GM19023 (cell line): ENCODE data around the gene CCS.
"Not testable (repeated sequence)": the region's sequence is repeated elsewhere in the genome, so short reads cannot be mapped to it uniquely, and the experiment has no call there.

Experiments used
- ATAC-seq: cut with Tn5 transposase; IDR thresholded peaks from one replicate; pipeline ENCODE4 v1.9.1; 2021; ENCODE audit warnings: mild to moderate bottlenecking, moderate library complexity; ENCODE audit not compliant: unreplicated experiment

Gene CCS

DNA sequence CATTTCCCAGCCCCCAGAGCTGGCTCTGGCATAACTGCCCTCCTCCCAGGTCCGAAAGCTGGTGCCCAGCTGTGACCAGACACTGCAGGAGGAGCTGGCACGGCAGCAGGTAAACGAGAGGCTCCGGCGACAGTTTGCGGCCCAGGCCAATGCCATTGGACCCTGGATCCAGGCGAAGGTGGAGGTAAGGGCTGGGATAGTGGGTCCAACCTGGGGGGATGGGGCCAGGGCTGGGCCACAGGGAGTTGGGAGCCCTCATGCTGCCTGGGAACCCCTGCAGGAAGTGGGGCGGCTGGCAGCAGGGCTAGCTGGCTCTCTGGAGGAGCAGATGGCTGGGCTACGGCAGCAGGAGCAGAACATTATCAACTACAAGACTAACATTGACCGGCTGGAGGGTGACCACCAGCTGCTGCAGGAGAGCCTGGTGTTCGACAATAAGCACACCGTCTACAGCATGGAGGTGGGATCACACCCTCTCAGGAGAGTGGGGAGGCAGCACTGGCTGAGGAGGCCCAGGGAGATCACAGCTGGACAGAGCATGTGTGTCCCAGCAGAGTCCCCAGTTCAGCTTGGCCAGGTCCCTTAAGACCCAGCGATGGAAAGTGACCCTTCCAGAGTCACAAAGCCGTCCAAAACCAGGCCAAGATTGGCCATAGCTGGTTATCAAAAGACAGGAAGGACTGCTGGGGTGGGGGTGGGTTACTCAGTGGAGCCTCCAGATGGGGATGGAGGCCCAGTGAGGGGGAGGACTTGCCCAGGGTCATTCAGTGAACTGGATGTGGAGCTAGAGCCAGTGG lies 31.6 kb upstream of the CCS start:
- no peak for ATAC-seq

DNA sequence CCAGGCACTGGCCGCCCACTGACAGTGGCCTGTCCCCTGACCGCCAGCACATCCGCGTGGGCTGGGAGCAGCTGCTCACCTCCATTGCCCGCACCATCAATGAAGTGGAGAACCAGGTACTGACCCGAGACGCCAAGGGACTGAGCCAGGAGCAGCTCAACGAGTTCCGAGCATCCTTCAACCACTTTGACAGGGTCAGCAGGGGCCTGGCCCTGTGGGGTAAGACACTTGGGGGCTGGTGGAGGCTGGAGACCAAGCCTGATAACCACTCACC lies 31.1 kb upstream of the CCS start:
- ATAC-seq, result no peak

- ATAC-seq, result no peak
Measured at GRCh38 chr11:66562275-66562674, 30.7 kb upstream of the CCS start.

- no peak for ATAC-seq
Measured at GRCh38 chr11:66562907-66563583, 29.9 kb upstream of the CCS start.

DNA sequence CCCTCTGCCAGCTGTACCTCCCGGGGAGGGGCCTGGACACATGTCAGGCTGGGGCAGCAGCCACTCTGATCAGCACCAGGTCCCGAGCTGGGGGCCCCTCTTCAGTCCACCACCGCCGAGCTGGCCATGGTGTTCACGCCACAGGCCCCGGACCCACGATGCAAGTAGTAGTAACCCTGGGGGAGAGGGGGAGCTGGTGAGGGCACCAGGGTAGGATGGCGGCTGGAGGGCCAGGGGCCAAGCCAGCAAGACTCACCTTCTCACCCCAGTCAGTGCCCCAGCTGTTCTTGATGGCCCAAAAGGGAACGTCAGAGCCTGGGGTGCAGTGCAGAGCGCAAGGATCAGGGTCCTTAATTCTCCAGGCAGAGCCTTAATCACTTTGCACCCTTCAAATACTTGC lies 29.2 kb upstream of the CCS start:
- no peak for ATAC-seq

GRCh38 chr11:66564538-66564937 lies 28.4 kb upstream of the CCS start:
- ATAC-seq, result no peak

DNA sequence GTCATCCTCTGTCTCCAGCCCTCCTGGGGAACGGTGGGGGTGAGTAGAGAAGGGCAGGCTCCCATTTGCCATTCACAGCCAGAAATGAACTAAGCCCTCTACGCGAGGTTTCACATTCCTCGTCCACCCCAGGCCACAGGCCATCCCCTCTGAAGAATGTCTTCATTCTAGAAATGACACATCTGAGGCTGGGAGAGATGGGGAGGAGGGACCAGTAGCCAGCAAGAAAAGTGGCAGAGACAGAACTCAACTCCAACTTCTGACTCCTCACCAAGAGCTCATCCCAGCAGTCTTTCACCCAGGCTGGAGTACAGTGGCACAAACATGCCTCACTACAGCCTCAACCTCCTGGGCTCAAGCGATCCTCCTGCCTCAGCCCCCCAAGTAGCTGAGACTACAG lies 28.0 kb upstream of the CCS start:
- ATAC-seq, result no peak

- no peak for ATAC-seq
Measured at GRCh38 chr11:66566221-66566620, 26.8 kb upstream of the CCS start.

DNA sequence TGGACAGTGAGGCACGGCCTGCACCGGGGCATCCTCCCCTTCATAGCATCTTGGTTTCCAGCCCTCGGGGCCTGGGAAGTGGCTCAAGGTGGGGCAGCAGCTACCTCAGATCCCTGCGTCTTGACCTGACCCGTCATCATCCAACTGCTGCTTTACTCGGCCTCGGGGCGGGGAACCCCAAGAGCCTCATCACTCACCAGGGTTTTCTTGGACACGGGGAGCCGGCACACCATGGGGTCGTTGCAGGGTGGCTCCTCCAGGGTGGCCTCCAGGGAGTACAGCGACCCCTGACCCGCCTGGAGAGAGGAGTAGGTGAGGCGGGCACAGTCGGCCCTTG lies 25.2 kb upstream of the CCS start:
- ATAC-seq, result no peak

- peak; percentile 67 for ATAC-seq
Measured at GRCh38 chr11:66568124-66568916, 24.7 kb upstream of the CCS start, which contains the start of gene CTSF. TSS of gene CTSF (minus strand) at chr11:66568606. CDS start at chr11:66568486, 120 bp downstream.

DNA sequence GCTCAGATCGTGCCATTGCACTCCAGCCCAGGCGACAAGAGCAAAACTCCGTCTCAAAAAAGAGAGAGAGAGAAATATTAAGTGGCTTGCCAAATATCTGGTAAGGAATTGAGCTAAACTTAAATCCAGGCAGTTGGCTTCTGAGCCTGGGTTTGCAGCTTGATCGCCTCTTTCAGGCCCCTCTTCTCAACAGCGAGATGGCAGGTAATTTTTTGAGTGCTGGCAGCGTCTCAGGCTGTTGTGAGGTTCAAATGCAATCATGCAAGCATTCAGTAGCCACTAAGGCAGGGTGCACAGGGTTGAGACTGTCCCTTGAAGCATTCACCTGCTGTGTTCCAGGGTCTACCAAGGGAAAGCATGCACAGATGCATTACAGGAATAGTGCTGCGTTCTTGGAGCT lies 23.9 kb upstream of the CCS start:
- ATAC-seq, result no peak

DNA sequence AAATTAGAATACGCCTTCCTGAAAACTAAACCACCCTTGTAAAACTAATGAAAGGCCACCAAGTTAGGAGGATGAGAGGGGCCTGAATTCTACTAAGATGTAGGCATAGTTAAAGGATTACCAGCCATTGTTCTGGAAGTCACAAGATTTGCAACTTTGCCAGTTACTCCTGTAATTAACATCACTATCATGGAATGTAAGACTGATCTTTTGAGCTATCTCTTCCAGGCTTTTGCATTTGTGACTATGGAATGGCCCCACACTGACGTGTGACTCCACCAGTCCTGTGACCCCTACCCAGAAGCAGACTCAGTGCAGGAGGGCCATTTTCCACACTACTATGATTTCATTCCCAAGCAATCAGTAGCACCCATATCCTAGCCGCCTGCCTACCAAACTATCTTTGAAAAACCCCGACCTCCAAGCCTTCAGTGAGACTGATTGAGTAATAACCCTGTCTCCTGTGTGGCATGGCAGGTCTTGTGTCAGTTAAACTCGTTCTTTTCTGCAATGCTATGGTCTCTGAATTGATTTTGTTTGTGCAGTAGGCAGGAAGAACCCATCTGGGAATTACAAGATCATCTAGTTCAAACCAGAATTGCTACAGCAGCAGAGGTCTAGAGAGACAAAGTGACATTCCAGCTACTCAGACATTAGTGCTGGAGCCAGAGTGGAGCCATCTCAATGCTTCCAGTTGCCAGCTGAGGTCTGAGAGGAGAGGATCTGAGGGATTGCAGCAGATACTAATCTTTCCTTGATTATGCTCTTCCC lies 22.7 kb upstream of the CCS start:
- ATAC-seq, result no peak

- ATAC-seq, result no peak
Measured at GRCh38 chr11:66570850-66571180, 22.2 kb upstream of the CCS start.

DNA sequence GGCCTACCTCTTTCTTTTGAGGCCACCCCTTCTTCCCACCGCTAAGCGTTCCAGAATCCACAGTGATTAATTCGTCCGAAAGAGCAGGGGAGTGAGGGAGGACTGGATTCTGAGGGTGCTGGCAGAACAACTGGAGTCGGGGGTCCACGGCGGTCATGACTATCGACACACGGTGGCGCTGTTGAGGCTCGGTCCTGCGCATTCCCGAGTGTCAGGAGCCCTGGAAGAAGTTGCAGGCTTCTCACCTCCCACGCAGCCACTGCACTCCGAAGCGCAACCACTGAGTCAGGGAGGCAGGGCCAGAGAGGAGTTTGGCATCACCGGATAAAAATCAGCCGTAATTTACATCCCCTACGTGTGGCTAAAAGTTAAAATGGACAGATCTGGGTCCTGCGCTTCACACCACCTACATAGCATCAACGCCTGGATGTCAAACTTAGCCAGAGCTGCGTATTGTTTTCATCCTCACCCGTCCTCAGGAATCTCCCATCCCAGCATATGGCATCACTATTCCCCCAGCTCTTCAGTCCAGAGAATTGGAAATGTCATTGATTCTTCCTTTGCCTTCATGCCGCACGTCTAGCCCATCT lies 13.9 kb upstream of the CCS start:
- no peak for ATAC-seq

DNA sequence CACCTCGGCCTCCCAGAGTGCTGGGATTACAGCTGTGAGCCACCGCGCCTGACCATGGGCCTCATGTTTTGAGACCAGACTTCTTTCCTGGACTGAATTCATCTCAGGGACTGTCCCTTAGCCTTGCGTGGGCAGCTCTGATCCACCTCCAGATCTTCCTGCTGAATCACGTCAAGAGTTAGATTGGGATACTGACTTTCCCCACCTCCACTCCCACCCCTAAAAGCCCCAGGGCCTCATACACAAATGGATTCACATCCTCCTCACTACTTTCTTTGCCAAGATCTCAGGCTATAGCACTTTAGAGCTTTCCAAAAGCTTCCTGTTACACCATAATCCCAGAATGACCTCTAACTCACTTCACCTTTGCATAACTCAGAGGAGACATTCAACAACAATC lies 12.2 kb upstream of the CCS start:
- no peak for ATAC-seq

DNA sequence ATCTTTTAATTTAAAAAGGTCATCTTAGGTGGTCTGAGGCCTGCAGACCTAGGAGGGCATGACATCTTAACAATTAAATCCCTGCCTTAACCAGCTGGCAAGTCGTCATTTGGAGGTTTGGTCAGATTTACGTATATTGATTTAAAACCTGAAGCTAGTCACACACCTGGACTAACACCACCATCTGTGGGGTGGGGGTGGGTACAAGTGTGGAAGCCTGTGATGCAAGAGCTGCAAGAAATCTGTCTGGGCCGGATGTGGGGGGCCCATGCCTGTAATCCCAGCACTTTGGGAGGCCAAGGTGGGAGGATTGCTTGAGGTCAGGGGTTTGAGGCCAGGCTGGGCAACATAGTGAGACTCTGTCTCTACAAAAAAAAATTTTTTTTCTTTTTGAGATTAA lies 11.7 kb upstream of the CCS start:
- no peak for ATAC-seq

- ATAC-seq, result not testable (repeated sequence)
Measured at GRCh38 chr11:66582565-66583147, 10.3 kb upstream of the CCS start.

GRCh38 chr11:66585447-66585846 lies 7.5 kb upstream of the CCS start:
- ATAC-seq, result not testable (repeated sequence)

- no peak for ATAC-seq
Measured at GRCh38 chr11:66586136-66586535, 6.8 kb upstream of the CCS start.

GRCh38 chr11:66589315-66589714 lies 3.7 kb upstream of the CCS start:
- not testable (repeated sequence) for ATAC-seq
